ENCODE measurements around the gene LY9. TPM values are rescaled to one million over a fixed set of nuclear protein-coding genes. Genes with fewer than 3 reads are reported as not detected.

The LY9 gene
- total RNA-seq, 6 donors from 2014 or later: 0.78 to 6.7 (median 2.3) TPM

DNA sequence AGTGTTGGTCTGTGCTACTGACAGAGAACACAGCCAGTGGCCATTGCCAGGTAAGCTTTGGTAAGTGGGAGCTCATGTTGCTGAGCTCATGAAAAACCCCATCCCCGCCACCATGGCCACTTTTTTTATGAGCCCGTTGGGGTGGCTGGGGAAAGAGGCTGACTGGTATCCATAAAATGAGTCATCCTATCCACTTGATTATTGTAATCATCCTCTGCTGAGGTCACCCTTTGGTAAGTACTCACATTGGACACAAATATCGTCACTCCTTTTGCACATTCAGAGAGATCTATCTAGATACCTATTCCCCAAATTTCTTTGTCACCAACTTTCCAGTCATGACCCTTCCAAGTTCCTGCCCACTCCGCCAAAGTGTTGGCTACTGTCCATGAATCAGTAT is 34.9 kb upstream of the LY9 start:
- Histone ChIP-seq H3K9me3 (no peaks in the 10 kb centered on the region), H3K36me3 (no peaks in the 10 kb centered on the region), H3K27ac (no peak overlapping the region), H3K27me3 (no peaks in the 10 kb centered on the region), H3K4me3 (no peak overlapping the region), H3K4me1 (no peaks in the 10 kb centered on the region)
- no peak for ATAC-seq (ENCODE audit: low FRiP score in 2 of 2)
- no peak for TF ChIP-seq EP300 (IDR thresholded peaks at IDR 0.05)
- TF ChIP-seq POLR2AphosphoS5 (IDR thresholded peaks at IDR 0.05): no peak
- TF ChIP-seq, protein P1, sequence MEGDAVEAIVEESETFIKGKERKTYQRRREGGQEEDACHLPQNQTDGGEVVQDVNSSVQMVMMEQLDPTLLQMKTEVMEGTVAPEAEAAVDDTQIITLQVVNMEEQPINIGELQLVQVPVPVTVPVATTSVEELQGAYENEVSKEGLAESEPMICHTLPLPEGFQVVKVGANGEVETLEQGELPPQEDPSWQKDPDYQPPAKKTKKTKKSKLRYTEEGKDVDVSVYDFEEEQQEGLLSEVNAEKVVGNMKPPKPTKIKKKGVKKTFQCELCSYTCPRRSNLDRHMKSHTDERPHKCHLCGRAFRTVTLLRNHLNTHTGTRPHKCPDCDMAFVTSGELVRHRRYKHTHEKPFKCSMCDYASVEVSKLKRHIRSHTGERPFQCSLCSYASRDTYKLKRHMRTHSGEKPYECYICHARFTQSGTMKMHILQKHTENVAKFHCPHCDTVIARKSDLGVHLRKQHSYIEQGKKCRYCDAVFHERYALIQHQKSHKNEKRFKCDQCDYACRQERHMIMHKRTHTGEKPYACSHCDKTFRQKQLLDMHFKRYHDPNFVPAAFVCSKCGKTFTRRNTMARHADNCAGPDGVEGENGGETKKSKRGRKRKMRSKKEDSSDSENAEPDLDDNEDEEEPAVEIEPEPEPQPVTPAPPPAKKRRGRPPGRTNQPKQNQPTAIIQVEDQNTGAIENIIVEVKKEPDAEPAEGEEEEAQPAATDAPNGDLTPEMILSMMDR (IDR thresholded peaks at IDR 0.05): no peak
- no peak for TF ChIP-seq POLR2A (IDR thresholded peaks at IDR 0.05)
- WGBS, 2 donors: 87 to 89% methylated on average over 4 of the region's 4 CpGs
- DNase-seq: no peak

DNA sequence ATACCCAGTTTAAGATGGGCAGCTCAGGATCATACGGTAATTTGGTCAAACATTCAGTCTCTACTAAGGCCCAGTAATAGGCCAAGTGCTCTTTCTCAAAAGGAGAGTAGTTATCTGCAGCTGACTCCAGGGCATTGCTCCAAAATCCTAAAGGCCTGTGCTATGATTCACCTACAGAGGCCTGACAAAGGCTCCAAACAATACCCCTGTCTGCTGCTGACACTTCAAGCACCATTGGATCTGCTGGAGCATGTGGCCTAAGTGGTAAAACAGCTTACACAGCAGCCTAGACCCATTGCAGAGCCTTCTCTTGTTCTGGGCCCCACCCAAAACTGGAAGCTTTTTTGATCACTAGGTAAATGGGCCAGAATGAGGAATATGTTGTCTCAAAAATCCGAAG is 34.1 kb upstream of the LY9 start:
- H3K27me3 ChIP-seq: no peaks in the 10 kb centered on the region
- WGBS, 2 donors: 85% methylated on average over 1 to 2 of the region's 2 CpGs
- H3K4me3 ChIP-seq: no peak overlapping the region
- ATAC-seq (ENCODE audit: low FRiP score in 2 of 2): no peak
- TF ChIP-seq, protein P1 (IDR thresholded peaks at IDR 0.05): no peak
- TF ChIP-seq EP300 (IDR thresholded peaks at IDR 0.05): no peak
- no peak for TF ChIP-seq POLR2AphosphoS5 (IDR thresholded peaks at IDR 0.05)
- TF ChIP-seq POLR2A (IDR thresholded peaks at IDR 0.05): no peak
- H3K27ac ChIP-seq: no peak overlapping the region
- H3K4me1 ChIP-seq: no peaks in the 10 kb centered on the region
- H3K36me3 ChIP-seq: no peaks in the 10 kb centered on the region
- no peaks in the 10 kb centered on the region for H3K9me3 ChIP-seq
- DNase-seq: no peak

DNA sequence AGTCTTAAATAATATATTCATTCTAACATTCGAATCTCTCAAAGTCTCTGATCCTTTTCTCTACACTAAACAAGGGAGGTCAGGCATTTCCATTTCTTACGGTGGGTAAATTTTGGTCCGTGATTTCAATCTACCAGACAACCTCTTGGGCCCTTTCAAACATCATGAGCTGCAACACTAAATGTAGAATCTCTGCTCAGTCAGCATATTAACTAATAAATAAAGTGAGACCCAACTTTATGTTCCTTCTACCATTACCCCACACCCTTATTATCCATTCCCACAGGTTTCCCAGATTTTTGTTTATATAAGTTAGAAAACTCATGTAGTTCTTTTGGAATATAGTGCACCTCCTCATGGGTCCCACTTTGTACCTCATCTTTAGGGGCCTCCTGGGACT is 32.0 kb upstream of the LY9 start:
- TF ChIP-seq POLR2A (IDR thresholded peaks at IDR 0.05) (no peak), EP300 (IDR thresholded peaks at IDR 0.05) (no peak), POLR2AphosphoS5 (IDR thresholded peaks at IDR 0.05) (no peak)
- TF ChIP-seq, protein P1 (IDR thresholded peaks at IDR 0.05): no peak
- H3K36me3 ChIP-seq: no peaks in the 10 kb centered on the region
- ATAC-seq (ENCODE audit: low FRiP score in 2 of 2) (no peak), DNase-seq (no peak)
- no peak overlapping the region for H3K27ac ChIP-seq
- no peaks in the 10 kb centered on the region for H3K9me3 ChIP-seq
- H3K4me3 ChIP-seq: no peak overlapping the region
- peaks cover 0 to 8% (median 5%) of the 10 kb centered on the region in 4 donors for H3K4me1 ChIP-seq
- WGBS, 2 donors: 86 to 92% methylated on average over 3 of the region's 3 CpGs
- H3K27me3 ChIP-seq: no peaks in the 10 kb centered on the region

DNA sequence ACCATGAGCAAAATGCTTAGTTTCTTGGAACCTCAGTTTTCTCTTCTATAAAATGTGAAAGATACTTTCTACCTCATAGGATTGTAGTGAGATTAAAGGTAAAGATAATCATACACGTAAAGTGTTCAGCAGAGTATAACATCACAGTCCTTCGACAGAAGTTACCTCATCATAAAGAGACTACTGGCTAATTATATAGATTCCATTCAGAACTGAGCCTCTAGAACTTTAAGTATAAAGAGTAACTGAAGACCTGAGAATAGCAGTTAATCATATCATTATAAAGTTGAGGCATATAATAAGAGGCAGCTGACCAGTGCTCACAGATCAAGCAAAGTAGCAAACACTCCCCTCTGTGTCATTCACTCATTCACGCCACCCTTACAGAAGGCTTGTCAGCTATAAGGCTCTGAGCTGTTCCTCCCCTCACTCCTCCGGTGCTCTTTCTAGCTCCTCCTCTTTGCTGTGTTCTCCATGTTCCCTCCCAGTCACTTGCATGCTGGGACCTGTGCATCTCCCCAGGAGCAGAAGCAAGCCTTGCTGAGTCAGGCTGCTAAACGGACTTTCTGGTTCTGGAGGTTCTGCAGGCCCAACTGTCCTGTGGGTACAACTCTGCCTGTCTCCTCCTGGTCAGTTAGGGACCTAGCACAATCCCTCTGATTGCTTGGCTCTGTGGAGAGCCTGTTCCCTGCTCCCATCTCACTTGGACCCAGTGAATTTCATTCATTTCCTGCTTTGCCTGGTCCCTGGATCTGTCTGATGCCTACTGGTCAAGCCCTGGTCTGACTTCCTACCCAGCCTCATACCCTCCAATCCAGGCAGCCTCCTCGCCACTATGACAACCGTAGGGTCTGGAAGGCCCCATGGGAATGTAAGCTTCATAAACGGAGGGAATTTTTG is 28.3 kb upstream of the LY9 start:
- TF ChIP-seq EP300 (IDR thresholded peaks at IDR 0.05) (no peak), POLR2A (IDR thresholded peaks at IDR 0.05) (no peak), POLR2AphosphoS5 (IDR thresholded peaks at IDR 0.05) (no peak)
- TF ChIP-seq, protein P1 (IDR thresholded peaks at IDR 0.05): no peak
- WGBS, 2 donors: 63 to 65% methylated on average over 8 of the region's 8 CpGs
- Histone ChIP-seq H3K4me1 (peaks cover 0 to 8% (median 5%) of the 10 kb centered on the region in 4 donors), H3K36me3 (no peaks in the 10 kb centered on the region), H3K27me3 (no peaks in the 10 kb centered on the region), H3K4me3 (no peak overlapping the region), H3K9me3 (no peaks in the 10 kb centered on the region), H3K27ac (peak overlapping the region; percentile 17 to 63 (median 36))
- ATAC-seq (ENCODE audit: low FRiP score in 2 of 2) (peak in 1 of 2 donors; percentile 19), DNase-seq (no peak)

Data from upper lobe of left lung (tissue), 6 donors.